ENCODE measurements around the gene SMURF2.

DNA sequence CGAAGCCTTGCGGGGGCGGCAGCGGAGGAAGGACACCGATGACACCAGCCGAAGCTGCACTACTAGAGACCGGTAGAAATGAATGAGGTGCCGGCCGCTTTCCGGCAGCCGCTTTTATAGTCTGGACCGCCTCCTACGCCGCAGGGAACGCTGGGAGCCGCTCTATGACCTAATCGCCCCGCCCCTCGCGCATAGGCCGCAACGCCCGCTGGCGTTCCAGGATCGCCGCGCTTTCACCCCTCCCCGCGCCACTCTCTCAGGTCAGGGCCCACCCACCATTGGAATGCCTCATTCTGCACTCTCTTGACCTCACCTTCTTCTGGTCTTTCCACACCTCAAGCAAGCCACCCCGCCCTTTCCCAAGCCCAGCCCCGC is 155.9 kb downstream of the SMURF2 start, which contains the start of gene DDX5:
- peak; percentile 86 to 92 for TF ChIP-seq POLR2A (IDR thresholded peaks at IDR 0.05)
- TF ChIP-seq, protein P1, sequence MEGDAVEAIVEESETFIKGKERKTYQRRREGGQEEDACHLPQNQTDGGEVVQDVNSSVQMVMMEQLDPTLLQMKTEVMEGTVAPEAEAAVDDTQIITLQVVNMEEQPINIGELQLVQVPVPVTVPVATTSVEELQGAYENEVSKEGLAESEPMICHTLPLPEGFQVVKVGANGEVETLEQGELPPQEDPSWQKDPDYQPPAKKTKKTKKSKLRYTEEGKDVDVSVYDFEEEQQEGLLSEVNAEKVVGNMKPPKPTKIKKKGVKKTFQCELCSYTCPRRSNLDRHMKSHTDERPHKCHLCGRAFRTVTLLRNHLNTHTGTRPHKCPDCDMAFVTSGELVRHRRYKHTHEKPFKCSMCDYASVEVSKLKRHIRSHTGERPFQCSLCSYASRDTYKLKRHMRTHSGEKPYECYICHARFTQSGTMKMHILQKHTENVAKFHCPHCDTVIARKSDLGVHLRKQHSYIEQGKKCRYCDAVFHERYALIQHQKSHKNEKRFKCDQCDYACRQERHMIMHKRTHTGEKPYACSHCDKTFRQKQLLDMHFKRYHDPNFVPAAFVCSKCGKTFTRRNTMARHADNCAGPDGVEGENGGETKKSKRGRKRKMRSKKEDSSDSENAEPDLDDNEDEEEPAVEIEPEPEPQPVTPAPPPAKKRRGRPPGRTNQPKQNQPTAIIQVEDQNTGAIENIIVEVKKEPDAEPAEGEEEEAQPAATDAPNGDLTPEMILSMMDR (IDR thresholded peaks at IDR 0.05), result no peak

All from uterus (tissue), 2 donors.